Right hindlimb (tissue), 1 donor: ENCODE data around the gene ECM1.

Source experiments
- DNase-seq: peaks from one replicate; pipeline ENCODE4 v3.0.0-alpha.2; 2018

ECM1 gene

DNA sequence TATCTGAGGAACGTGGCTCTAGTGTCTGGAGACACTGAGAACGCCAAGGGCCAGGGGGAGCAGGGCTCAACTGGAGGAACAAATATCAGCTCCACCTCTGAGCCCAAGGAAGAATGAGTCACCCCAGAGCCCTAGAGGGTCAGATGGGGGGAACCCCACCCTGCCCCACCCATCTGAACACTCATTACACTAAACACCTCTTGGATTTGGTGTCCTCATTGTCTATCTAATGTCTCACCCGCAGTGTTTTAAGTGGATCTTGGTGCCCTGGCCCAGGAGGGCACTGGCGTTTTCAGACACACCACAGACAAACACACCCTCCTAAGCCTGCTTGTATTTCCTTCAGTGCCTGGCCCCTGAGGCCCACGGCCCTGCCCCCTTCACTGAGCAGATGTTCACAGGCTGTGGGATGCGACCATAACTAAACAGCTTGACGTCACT is 5.5 kb downstream of the ECM1 start:
- DNase-seq: no peak

DNA sequence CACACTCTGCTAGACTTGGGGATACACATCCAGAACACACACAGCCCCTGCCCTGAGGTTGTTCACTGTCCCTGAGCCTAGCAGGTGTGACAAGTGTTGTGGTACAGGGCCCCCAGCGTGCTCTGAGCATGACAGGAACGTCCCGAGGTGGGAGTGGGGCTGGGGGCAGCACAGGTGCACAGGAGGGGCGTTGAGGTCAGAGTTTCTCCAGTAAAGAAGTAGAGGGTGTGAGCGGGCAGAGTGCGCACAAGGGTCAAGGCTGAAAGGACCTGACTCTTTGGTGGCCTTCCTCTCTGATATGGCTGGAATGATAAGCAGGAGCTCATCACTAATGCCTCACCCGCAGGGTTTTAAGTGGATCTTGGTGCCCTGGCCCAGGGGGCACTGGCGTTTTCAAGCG is 6.4 kb downstream of the ECM1 start:
- no peak for DNase-seq

DNA sequence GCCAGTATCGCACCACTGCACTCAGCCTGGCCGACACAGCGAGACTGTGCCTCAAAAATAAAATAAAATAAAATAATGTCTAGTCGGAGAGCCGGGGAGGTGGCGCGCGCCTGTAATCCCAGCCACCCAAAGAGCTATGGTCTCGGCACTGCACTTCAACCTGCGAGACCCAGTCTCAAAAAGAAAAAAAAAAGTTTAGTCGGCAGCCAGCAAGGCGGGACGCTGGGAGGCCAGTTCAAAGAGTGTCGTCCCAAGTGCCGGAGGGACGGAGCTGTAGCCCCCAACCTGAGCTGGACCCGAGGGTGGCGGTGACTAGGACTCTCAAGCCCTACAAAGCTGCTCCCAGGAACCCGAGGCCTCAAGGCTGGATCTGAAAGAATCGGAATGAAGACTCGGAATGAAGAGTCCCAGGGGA is 7.0 kb downstream of the ECM1 start:
- no peak for DNase-seq

DNA sequence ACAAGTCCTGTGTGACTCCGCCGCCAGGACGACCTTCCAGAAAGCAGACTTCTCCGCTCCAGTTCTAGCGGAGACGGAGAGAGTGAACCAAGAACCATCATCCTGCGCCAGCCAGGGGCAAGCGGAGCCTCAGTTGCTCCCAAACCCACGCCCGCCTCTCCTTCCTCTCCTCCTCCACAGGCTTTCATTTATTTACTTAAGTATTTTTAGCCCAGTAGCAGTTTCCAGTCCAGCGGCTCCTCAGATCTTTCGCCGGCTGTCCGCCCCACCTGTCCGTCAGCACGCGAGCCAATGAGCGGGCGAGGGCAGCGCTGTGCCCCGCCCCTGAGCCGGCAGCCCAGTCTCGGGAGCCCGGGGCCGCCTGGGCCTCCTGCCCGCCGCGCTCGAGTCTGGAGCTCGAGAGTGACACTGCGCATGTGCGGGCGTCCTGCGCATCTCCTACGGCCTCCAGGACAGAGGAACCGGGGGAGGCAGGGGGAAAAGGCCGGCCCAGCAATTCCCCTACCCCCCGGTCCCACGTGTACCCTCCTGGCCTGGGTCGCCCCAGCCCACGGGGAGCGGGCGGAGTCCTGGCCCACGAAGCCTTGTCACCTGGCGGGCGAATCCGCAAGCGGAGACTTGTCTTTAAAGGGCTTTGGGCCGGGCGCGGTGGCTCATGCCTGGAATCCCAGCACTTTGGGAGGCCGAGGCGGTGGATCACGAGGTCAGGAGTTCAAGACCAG is 7.6 kb downstream of the ECM1 start, which contains the start of gene FALEC:
Gene FALEC (plus strand): TSS at position 425 of the 722 bp plus-strand sequence.
- peak; percentile 98 for DNase-seq

DNA sequence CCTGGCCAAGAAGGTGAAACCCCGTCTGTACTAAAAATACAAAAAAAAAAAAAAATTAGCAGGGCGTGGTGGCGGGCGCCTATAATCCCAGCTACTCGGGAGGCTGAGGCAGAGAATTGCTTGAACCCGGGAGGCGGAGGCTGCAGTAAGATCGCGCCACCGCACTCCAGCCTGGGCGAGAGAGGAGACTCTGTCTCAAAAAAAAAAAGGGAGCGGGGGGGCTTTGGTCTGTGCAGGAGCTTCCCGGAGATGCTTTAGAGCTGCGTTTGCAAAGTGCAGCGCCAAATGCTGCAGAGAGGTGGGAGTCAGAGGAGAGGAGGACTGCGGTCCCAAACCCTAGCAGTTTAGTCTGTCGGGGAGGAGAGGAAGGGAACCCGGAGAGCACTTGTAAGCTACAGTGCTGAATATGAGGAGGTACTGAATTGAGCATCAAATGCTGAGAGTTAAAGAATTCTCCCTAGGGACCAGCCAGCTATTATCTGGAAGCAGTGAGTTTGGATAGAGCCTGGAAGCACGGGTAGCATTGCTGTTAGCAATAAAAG is 8.2 kb downstream of the ECM1 start:
- no peak for DNase-seq

DNA sequence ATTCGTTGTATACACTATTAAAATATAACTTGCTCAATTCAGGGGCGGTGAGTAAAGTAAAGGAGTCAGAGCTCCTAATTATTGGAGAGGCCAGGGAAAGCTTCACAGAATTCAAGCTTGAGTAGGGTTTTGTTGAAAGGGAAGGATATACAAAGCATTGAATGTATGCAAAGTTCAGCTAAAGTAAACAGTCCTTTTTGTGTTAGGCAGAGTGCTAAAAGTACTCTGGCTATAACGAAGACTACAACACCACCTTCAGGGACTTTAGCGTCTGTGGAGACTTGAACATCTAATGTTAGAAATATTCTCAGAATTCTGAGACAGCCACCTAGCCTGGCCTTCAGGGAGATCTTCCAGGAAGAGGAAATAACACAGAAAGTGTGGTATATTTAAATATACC is 8.7 kb downstream of the ECM1 start:
- DNase-seq: no peak

DNA sequence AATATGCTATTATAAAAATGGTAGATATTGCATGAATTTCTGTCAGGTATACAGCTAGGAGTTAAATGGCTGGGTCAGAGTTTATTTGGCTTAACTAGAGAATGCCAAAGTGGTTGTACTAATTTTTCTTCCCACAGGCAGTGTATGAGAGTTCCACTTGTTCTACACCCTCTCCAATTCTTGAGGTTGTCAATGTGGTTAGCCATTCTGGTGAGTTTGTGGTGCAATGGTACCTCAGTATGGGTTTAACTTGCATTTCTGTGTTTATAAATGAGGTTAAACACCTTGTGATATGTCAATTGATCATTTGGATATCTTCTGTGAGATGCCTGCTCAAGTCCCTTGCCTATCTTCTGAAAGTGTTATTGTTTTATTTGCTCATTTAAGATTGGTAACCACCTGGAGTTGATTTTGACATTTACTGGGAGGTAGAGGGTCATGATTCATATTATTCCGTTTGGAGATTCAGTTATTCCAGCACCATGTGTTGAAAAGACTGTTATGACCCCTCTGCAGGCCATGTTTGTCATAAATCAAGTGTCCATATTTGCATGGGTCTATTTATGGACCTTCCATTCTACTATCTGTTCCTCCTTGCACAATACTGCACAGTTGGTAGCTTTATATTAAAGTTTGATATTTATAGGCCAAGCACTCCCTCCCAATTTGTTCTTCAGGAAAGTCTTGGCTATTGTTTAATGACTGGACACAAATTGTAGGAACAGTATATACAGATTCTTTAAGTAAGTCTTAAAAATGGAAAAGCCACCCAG is 13.5 kb downstream of the ECM1 start:
- no peak for DNase-seq

DNA sequence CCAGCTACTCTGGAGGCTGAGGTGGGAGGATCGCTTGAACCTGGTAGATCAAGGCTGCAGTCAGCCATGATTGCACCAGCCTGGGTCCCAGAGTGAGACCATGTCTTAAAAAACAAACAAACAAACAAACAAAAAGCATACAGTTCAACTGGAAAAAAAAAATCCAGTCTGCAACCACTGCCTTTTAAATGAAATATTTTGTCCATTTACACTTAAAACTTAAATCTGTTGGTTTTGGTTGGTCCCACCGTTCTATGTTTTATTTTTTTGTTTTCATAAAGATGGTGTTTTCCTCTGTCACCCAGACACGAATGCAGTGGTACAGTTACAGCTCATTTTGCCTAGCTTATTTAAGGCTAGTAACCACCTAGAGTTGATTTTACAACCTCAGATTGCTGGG is 17.4 kb downstream of the ECM1 start:
- no peak for DNase-seq

DNA sequence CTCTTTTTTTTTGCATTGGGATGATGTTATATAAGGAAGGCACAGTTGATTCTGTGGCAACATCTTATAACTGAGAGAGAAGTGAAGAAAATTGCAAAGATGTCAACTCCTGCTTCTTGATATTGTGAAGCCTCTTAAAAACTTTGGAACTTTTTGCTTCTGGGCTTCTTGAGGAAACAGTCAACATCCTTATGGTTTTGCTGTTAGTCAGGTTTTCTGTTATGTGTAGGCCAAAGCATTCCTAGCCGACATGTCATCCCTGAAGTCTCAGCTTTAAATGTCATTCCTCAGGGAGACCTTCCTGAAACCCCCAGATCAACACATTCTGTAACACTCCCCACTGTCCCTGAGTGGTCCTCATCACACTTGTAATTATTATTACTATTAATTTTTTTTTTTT is 20.3 kb downstream of the ECM1 start:
- no peak for DNase-seq

DNA sequence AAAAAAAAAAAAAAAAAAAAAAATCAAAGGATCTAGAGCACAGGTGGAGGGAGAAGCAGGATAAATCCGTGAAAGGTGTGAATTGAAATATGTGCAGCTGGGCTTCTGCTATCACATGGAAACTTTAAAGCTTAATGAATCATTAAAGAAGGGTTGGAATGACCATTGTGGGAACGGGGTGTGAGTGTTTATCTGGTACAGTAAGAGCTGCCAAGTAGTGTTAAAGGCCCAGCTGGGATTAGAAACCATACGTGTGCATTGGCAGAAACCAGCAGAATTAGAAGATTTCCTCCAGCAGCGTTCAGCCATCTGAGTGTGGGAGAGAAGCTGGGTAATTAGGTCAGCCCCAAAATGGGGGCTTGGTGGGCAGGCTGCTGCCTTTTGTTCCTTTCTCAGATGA is 21.1 kb downstream of the ECM1 start:
- DNase-seq: no peak

DNA sequence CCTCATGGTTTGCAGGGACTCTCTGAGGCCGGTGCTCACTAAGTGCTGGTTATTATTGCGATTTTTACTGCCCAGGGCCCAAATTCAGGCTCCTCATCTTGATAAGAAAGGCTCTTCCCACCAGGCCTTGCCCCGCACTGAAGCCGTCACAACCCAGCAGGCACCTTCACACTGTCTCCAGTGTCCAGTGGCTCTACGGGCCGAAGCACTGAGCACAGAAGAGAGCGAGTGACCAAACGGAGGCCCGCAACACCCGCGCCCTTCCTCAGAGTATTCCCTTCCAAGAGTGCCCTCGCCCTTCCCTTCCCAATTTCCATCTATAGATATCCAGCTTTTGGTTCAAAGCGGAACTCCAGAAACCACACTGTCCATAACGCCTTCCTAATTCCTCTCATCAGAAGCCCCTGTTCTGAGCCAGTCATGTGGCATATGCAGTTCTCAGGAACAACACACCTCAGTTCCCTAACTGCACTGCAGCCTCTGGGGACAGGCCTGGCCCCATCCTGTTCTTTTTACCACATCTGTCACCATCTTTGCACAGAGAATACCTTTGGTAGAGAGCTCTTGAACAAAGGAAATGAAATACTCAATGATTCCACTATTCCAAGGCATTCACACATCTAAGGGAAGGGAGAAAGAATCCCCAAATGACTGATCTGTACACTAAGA is 22.7 kb downstream of the ECM1 start:
- DNase-seq: no peak

DNA sequence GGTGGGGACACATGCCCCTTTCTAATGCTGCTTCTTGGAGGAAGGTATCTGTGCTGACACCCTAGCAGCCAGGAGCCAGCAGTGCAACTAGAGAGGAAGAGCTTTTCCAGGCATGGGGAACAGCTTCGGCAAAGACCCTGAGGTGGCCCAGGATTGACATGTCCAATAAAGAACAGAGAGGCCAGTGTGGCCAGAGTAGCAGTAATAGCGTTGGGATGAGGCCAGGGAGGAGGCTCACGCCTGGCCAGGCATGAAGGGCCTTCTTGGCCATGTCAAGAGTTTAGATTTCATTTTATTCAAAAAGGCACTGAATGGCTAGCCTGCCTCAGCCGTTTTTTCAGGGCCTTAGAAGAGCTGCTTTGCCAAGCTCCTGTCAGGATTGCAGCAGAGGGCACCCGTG is 25.0 kb downstream of the ECM1 start:
- no peak for DNase-seq

DNA sequence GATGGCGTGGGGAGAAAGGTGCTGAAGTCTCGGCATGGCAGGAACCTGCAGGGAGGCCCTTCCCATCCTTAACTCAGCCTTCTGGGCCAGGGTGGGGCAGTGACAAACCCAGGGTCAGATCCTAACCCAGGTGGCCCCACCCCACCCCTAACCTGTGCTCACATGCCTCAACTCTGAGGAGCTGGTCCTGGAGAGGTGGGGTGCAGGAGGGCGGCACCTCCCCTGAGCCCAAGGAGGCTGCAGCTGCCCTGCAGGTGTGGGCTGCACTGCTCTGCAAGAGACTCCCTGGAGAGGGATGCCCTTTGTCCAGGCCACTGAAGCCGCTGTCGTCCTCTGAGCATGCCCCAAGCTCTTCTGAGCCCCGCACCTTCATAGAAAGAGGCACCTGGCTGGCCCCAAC is 26.1 kb downstream of the ECM1 start:
- no peak for DNase-seq

DNA sequence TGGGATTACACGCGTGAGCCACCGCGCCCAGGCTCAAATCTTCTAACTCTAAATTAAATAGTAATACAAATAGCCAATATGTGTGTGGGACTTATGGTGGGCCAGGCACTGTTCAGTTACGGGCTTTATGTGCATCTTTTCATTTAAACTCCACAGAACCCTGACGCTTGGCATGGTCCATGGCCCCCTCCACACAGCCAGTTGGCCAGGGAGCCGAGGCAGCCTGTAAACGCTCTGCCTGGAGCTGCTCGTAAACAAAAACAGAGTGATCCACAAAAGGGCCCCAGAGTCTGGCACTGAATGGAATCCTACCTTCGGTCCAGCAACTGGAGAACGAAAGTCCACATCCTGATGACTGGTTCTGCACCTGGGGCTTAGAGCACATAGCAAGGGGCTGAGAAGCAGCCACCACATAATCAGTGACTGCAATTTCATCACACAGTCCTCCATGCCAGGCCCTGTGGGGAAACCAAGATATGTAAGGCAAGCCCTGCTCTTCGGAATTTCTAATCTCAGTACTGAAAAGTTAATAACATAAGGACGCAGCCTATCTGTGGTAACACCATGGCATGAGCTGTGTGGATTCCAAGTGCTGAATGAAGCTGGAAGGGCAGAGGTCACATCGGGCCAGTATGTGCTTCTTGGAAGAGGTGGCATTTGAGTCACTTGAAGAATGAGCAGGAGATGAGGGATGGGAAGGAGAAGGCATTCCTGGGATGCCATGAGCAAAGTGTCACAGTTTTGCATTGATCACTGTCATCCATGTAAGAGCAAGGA is 27.8 kb downstream of the ECM1 start:
- DNase-seq: no peak

DNA sequence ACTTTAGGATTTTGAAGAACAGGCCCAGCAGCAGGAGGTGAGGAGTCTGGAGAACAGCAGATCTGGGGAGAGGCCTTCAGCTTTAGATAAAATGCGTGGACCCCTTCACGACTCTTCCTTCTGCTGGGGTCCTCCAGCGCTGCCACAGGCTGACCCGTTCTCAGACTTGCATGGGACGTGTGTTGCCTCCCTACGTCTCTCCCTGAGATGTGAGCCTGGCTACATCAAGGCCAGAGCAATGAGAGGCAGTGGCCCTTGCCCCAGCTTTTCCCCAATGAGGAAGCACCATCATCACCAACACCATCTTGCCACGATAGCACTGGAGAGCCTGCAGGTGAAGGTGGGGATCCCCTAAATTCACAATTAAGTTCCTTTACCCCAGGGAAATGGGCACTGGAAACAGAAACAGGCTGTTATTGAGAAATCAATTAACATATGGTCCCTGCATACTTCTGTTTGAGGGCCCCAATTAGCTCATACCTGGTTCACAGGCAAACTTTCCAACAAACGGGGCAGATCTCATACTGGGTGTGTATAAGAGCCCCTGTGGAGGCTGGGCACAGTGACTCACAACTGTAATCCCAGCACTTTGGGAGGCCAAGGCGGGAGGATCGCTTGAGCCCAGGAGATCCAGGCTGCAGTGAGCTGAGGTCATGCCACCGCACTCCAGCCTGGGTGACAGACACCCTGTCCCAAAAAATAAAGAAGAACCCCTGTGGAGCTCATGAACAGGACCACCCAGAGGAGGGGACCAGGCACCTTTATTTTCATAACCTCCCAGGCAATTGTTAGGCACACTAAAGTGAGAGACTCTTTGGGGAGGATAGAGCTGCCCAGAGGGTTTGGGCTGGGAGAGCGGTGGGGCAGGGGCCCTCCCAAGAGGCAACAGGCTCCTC is 29.2 kb downstream of the ECM1 start:
- DNase-seq: no peak

DNA sequence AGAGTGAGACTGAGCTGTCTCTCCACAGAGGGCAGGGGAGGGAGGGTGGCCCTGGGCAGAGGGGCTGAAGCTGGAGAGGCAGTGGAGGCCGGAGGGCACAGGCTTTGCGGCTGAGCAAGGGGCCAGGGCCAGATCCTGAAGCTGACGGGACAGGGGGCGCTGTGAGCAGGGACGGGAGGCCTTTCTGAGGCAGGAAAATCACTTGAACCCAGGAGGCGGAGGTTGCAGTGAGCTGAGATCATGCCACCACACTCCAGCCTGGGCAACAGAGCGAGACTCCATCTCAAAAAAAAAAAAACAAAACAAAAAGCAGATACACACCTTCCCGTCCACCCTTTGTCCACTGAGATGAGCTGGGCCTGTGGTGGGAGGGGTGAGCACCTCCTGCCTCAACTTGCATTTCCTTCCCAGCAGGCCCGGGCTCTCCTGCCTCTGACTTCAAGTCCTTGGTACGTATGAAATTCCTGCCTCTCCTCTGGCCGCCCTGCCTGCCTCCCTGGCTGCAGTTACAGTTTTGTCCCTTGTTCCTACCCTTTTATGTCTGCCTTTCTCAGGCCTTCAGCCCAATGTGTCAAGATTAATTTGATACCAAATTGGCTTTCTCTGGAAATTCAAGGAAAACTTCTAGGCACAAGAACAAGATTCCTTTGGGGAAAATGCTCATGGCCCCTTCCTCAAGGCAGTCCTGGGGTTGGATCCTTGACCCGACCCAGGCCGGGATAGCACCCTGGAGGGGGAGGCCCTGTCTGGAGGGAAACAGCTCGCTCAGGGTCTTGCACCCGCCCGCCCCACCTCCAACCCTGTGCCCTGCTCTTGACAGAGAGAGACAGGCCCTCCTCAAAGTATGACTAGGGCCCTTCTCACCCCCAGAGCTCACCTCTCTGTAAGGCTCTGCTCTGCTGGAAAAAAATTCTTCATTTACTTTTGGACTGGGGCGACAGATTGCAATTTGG is 30.1 kb downstream of the ECM1 start:
- no peak for DNase-seq

DNA sequence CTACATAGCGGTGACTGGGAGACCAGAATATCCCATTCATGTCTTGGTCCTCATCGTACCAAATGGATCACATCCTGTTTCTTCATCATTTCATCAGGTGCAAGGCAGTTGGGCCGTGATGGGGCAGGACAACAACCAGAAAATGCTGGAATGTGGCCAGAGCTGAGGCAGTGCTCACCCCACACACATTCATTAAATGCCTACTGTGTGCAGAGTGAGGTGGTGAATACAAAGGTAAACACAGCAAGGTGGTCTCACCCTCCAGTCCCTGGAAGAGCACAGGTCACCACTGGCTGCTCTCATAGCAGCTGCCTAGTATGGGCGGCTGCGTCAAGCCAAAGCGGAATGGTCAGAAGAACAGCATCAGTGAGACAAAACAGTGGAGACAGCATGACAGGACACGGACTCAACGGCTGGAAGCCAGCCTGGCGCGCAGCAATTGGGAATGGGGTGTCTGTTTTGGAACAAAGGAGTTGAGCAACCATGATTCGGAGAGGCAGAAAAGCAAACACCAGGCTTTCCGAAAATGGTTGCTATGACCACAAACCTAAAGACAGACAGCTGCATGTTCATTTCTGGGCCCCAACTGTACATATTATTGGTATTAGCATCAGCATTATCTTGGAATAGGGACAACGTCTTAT is 35.7 kb downstream of the ECM1 start:
- DNase-seq: peak; percentile 72

DNA sequence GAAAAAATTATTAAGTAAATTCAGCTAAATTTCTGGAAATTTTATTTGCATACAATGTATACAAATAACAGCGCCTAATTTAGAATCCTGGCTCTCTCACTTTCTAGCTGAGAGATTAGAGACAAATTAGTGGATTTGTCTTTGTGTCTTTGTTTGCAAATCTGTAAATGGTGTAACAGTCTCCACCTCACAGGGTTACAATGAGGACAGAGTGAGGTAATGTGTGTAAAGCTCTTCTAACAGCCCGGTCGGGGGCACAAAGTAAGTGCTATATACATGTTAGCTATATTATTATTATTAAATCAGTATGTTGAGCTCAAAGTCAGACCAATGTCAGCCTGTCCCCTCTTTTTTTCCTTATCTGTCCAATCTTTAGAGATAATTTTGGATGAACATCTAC is 36.3 kb downstream of the ECM1 start:
- DNase-seq: no peak

DNA sequence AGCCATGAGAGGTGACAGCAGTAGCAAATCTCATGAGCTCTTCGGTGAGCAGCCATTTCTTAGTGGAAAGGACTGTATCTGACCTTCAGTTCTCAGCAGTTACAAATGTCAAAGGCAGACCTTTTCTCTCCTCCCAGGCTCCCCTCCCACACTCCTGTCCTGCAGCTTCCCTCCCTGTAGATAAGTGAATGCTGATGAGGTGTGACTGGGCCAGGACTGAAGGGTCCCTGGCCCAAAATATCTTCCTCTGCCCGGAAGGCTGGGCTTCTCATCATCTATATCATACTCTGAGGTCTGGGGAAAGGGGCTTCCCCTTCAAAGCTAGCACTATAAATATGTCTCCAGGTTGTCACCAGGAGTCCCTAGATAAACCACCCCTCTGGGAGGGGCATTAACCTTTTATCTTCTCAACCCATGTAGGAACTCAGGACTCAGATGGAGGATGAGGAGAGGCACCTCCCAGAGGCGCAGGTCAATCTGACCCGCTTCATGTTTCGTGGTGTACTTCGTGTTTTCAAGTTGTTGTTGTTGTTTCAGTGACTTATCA is 37.6 kb downstream of the ECM1 start:
- DNase-seq: no peak
